OCI-LY3 (cell line): Measurements from ENCODE around the gene CDC40.

Source experiments
- EZH2phosphoT487 ChIP-seq: fragments of 200-600 bp; shearing (Covaris generic); IDR thresholded peaks from 2 replicates; pipeline ENCODE4 v1.6.1; 2018; ENCODE audit warnings: antibody characterized with exemption, mixed run types, low read depth
- TF ChIP-seq, protein P1 (sequence below): fragments of 200-600, 300-600 bp; sonication (generic); IDR thresholded peaks from 2 replicates; pipeline ENCODE4 v1.5.1; 2014; ENCODE audit warnings: antibody characterized with exemption, low read length, low read depth

DNA sequence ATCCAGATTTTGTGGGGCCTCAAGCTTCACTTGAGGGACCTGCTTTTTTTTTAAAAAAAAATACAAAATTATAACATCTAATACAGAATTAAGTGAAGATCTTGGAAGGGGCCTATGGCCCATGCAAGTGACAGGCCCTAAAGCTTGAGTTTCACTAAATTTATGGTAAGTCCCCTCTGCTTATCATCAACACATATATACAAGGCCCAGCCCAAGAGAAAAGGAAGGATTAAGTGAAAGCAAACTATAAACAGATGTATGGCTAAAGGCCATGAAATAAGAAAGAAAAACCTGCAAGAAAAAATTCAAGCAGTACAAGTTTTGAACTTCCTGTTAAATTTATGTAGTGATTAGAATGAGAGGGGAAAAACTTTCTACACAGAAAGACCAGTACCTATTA lies 86.8 kb downstream of the CDC40 start:
- TF ChIP-seq, protein P1, sequence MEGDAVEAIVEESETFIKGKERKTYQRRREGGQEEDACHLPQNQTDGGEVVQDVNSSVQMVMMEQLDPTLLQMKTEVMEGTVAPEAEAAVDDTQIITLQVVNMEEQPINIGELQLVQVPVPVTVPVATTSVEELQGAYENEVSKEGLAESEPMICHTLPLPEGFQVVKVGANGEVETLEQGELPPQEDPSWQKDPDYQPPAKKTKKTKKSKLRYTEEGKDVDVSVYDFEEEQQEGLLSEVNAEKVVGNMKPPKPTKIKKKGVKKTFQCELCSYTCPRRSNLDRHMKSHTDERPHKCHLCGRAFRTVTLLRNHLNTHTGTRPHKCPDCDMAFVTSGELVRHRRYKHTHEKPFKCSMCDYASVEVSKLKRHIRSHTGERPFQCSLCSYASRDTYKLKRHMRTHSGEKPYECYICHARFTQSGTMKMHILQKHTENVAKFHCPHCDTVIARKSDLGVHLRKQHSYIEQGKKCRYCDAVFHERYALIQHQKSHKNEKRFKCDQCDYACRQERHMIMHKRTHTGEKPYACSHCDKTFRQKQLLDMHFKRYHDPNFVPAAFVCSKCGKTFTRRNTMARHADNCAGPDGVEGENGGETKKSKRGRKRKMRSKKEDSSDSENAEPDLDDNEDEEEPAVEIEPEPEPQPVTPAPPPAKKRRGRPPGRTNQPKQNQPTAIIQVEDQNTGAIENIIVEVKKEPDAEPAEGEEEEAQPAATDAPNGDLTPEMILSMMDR = no peak
- no peak for TF ChIP-seq EZH2phosphoT487
